GM19372 (cell line): ENCODE measurements around the gene SKIC3.

ENCODE experiments used
- ATAC-seq: cut with Tn5 transposase; IDR thresholded peaks from one replicate; pipeline ENCODE4 v1.9.1; 2021; ENCODE audit warnings: mild to moderate bottlenecking, low read depth, moderate library complexity; ENCODE audit not compliant: unreplicated experiment

Gene SKIC3

DNA sequence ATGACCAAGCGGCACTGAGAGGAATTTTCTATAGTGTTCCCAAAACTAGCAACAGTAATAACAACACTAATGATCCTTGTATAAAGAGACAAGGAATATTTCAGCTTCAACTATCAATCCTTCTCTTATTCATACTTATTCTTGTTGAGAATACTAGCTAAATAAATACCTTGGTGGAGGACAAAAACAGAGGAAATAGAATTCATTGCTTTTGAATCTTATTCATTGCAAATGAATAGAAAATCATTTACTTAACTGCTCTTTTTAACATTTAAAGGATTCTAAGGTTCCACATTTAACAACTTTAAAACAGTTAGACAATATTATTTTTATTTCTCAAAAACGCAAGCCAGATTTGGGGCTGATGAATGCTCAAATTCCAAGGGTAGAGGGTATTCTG, 22.4 kb downstream of the SKIC3 start:
- ATAC-seq, result no peak

DNA sequence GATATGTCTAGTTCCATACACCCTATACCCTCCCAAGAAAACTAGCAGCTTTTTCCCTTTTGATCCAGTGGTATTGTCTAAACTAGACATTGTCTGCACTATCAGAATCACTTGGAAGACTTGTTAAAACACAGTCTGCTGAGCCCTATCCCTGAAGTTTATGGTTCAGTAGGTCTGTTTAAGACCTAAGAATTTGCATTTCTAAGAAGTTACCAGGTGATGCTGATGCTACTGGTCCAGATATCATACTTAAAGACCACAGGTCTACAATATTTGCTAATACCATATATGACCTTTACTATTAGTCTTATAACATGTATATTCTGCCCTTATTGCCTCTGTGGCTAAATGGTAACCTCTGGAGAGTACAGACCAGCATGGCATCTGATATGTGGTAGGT, 23.3 kb downstream of the SKIC3 start:
- no peak for ATAC-seq

DNA sequence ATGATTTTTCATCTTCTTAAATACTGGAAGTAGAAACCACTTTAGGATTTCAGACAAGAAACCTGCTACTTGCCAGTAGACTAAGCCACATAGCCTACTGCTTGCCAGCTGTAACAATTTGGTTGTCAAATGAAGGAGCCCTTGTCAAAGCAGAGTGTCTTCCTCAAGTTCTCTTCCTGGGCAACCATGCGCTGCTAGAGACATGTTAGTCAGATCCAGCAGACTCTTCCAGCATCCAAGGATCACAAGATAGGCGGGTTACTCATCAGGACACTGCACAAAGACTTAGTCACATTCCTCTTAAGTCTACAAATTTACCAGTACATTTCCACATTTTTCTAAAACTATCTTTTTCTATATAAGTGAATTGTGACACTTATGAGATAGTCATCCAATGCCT, 24.4 kb downstream of the SKIC3 start:
- no peak for ATAC-seq

DNA sequence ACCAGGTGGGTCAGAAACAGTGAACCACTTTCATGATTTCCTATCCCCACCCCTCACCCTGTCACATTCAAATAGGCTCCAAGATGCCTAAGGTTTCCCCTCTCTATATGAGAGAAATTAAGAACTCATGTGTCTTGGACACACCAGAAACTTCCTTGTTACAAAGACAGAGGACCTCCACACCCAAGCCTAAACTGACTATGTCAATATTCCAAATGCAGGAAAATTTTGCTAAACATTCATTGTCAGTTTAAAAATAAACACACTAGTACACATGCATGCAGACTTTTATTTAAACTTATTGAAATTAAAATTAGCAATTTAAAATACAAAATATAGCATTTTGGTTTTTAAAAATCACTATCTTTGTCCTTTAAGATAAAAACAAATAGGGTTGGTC, 26.2 kb downstream of the SKIC3 start:
- ATAC-seq, result no peak

DNA sequence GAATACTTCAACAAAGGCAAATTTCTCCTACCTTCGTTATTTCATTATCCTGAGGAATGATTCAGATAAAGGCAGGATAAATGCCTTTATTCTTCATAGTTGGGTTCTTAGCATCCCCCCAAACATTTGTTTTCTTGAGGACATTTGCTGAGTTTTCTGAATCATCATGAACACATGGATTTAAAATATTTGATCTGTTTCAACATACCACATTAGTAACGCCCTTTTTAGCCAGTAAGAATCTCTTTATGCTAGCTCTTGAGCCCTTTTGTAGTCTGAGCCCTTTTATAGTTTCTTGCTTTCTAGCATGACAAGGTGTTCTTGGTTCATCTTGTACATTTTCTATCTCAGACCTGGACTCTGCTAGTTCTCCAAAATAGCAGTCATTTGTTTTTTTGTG, 27.9 kb downstream of the SKIC3 start:
- ATAC-seq, result no peak

DNA sequence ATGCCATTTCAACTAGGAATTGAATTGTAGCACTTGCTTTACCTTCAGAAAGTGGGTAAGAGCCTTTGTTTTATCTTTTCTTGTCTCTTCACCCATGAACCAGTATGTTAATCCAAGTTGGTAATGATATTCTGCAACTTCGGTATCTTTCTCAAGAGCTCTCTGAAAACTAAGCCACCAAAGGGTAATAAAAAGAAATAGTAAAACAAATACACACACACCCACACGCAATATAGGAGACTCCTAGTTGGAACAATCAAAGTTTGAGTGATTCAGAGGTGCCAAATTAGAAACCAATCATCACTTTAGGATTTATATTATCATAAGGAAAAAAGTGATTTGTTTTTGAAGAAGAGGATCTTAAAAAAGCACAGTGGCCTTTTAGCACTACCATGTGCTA, 30.4 kb downstream of the SKIC3 start:
- ATAC-seq, result no peak

DNA sequence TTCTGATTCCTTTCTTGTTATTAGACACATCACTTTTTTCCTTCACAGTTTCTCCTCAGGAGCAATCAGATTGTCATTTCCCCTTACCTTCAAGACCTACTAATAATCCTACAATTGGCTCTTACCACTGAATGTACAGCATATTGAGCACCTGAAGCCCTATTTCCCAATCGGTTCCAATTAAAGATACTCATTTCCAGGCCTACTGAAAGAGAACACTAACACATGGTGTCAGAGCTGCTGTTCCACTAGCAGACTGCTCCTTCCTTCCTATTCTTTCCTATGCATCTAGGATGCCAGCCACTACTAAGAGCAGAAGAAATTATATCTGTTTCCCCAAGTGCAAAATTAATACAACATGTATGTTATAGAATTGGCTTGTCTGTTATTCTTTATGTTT, 34.6 kb downstream of the SKIC3 start:
- ATAC-seq, result no peak

DNA sequence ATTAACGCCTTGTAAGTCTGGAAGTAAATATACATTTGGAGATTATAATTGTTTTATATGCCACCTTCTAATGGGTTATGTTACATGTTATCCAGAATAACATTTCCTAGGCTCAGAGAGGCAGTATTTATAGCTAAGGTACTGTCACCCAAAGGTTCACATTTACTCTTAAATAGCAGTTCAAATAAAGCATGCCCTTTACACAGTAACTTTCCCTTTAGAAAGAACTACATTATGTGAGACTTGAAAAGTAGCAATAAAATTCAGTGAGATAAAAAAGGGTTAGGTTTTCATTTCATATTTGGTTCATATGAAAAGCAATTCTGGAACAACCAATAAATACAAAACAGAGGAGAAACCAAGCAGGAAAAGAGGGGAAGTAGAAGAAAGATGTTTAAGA, 35.1 kb downstream of the SKIC3 start:
- ATAC-seq, result no peak

DNA sequence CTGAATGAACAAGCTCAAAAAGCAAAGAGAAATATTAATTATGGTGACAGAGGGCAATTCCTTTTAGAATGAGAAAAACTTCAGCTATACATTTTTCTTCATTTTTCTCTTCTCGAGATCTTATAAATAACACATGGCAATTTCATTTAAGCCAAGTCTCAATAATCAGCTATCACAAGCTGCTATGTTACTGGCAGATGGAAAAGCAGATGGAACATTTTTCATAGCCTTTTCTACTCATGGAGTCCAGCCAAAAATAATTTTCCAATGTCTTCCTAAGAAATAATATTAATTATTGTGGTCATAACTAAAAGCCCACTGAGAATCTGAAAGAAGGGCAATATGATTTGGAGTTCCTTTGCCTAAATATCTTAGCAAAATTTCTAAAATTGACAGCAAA, 35.6 kb downstream of the SKIC3 start:
- ATAC-seq, result no peak

DNA sequence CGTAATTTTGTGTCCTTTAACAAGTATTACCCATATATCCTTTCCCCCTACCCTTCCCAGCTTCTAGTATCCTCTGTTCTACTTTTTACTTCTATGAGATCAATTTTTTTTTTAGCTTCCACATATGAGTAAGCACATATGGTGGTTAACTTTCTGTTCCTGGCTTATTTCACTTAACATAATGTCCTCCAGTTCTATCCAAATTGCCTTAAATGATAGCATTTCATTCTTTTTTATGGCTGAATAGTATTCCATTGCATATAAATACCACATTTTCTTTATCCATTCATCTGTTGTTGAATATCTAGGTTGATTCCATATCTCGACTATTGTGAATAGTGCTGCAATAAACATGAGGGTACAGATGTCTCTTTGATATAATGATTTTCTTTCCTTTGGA, 36.4 kb downstream of the SKIC3 start:
- ATAC-seq, result no peak

DNA sequence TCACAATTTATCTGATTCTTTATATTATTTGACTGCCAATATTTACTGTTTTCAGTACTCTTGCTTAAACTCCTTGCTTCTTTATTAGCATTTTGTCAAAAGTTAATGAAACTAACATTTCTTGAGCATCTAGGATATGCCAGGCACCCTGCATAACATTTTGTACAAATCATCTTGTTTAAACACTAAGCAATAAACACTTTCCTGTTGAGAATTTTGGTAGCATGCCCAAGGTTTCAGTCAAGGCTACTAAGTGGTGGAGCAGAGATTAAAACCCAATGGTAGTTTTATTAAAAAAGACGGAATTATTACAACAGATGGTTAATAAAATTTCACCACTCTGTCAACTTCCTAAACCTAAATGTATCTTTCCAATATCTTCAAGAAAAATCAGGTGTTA, 43.2 kb downstream of the SKIC3 start:
- ATAC-seq, result no peak

DNA sequence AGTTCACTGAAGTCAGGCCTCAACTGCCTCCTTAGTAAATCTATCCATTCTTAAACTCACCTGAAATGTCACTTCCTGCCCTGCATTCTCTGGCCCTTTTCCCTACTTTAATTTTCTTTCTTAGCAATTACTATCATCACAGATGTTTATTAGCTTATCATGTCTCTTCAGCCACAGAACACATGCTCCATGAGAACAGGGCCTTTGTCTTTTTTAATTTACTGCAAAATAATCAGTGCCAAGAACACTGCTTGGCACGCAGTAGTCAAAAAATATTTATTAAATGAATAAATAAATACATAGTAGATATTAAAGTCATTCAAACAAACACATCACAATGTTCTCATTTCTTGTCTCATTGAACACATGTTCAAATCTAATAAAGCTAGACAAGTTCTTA, 46.2 kb downstream of the SKIC3 start:
- no peak for ATAC-seq
